ENCODE measurements around the gene HHATL.

DNA sequence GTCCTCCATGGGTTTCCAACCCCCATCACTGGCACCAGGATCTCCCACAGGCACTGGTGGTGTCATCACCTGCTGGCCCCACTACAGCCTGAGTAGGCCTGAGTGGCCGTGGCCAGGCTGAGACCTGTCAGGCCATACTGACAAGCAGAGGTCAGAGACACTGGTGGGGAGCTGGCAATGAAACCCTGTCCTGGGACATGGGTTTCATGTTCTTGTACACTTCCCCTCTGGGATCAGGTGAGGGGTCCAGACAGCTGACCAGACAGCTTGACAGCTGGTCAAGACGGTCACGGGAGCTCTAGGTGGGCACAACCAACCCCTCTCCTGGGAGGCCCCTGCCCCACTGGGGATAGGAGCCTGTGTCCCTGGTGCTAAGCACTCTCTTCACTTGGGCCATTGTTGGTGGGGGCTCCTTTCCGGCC lies 36.0 kb downstream of the HHATL start:
- TF ChIP-seq, protein P1, sequence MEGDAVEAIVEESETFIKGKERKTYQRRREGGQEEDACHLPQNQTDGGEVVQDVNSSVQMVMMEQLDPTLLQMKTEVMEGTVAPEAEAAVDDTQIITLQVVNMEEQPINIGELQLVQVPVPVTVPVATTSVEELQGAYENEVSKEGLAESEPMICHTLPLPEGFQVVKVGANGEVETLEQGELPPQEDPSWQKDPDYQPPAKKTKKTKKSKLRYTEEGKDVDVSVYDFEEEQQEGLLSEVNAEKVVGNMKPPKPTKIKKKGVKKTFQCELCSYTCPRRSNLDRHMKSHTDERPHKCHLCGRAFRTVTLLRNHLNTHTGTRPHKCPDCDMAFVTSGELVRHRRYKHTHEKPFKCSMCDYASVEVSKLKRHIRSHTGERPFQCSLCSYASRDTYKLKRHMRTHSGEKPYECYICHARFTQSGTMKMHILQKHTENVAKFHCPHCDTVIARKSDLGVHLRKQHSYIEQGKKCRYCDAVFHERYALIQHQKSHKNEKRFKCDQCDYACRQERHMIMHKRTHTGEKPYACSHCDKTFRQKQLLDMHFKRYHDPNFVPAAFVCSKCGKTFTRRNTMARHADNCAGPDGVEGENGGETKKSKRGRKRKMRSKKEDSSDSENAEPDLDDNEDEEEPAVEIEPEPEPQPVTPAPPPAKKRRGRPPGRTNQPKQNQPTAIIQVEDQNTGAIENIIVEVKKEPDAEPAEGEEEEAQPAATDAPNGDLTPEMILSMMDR (IDR thresholded peaks at IDR 0.05), result no peak
- no peak for TF ChIP-seq POLR2AphosphoS5 (IDR thresholded peaks at IDR 0.05)

All from suprapubic skin (tissue), 3 donors.